Fibroblast of skin of left biceps (primary cell): ENCODE measurements around the gene PPP1R13L.

Experiments
- DNase-seq, 2 experiments: peaks; one replicate each; pipeline ENCODE4 v3.0.0-alpha.2; 2013; ENCODE audit warnings: low read depth in 2 of 2

Gene PPP1R13L

DNA sequence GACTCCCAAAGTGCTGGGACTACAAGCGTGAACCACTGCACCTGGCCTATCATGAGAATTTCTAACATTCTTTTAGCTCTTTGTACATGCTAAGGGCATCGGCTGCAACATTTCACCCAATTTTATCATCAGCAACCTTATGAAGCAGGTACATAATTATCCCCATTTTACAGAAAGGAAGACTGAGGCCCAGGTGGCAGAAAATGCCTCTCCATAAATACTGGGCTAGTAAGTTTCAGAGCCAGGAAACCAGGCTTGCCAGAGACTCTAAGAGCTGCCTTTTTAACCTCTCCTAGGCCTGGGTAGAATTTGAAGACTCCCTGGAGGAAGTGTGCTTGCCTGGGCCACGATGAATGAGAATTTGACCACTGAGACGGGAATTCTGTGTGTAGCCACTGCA is 36.7 kb downstream of the PPP1R13L start:
- DNase-seq = no peak

- DNase-seq = no peak
These were observed 40.2 kb downstream of the PPP1R13L start for GRCh38 chr19:45364696-45365095.

GRCh38 chr19:45363861-45364459 is 40.9 kb downstream of the PPP1R13L start:
- DNase-seq = no peak

DNA sequence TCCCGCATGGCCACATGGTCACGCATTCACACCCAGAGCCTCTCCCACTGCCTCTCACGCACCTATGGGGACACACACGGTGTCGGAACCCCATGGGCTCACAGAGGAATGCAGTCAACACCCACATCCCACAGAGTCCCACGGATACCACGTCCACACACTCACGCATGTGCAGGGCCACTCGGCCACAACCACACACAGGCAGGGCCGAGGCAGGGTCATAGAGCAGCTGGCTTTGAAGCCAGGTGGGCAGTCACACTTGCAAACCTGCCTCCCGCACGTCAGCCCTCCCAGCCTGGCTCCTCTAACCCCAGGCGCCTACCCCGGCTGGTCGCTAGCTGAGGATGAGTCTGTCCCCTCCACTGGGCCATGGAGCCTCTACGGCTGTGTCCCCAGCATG is 42.6 kb downstream of the PPP1R13L start:
- no peak for DNase-seq

- DNase-seq = no peak
These were observed 43.3 kb downstream of the PPP1R13L start for GRCh38 chr19:45361608-45362007.

GRCh38 chr19:45358213-45358792 is 46.6 kb downstream of the PPP1R13L start:
- no peak for DNase-seq

GRCh38 chr19:45357445-45357783 is 47.5 kb downstream of the PPP1R13L start:
- DNase-seq = no peak

- DNase-seq = no peak
These were observed 48.0 kb downstream of the PPP1R13L start for GRCh38 chr19:45356760-45357444.

DNA sequence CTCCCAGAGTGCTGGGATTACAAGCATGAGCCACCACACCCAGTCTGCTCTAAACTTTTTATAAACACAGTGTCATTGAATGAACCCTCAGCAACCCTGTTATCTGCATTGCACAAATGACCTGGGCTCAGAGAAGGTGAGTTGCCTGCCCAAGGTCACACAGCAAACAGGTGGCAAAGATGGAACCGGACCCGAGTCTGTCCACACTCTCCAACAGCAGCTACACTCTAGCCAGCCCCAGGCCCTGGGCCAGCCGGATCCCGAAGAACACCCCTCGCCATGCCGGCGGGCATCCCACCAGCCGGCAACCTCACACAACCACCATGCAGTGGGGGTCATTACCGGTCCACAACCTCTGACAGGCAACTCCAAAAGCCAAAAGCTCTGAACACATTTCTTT is 49.0 kb downstream of the PPP1R13L start:
- no peak for DNase-seq

DNA sequence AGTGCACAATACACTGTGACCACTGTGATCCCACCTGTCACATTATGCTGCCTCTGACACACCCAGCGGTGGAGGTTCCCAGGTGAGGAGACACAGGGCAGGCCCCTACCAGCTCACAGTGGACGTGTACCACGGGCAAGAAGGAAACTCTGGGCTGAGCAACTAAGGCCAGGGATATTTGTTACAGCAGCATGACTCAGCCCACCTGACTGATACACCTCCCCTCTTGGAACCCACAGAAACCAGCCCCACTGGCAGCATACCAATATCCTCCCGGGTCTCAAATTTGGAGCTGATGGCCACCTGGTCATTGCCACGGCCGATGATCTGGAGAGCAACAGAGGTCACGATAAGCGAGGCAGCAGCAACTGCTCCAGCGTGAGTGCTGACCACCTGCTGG is 49.5 kb downstream of the PPP1R13L start:
- no peak for DNase-seq

DNA sequence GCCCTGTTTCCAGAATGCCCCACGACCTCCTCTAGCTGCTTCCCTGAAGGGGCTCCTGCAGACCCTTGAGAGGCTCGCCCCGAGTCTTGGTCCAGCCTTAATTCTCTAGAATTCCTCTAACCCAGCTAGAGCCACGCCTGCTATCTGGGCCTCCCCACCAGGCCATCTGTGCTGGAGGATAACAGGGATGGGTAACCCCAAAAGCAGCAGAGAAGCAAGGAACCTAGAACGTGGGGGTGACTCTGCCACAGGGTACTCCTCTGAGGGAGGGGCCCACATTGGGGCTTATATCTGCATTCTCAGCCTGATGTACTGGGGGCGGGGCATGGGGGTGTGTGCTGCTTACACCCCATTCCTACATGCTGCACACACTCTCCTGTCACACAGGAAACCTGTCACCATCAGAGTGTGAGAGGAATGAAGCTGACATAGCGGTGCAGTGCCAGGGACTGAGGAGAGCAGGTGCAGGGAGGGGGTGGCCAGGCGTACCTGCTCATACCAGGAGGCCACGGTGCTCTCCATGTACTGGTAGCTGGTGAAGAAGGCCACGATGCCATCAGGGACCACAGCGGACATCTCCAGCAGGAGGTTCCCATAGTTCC is 50.5 kb downstream of the PPP1R13L start:
- no peak for DNase-seq

DNA sequence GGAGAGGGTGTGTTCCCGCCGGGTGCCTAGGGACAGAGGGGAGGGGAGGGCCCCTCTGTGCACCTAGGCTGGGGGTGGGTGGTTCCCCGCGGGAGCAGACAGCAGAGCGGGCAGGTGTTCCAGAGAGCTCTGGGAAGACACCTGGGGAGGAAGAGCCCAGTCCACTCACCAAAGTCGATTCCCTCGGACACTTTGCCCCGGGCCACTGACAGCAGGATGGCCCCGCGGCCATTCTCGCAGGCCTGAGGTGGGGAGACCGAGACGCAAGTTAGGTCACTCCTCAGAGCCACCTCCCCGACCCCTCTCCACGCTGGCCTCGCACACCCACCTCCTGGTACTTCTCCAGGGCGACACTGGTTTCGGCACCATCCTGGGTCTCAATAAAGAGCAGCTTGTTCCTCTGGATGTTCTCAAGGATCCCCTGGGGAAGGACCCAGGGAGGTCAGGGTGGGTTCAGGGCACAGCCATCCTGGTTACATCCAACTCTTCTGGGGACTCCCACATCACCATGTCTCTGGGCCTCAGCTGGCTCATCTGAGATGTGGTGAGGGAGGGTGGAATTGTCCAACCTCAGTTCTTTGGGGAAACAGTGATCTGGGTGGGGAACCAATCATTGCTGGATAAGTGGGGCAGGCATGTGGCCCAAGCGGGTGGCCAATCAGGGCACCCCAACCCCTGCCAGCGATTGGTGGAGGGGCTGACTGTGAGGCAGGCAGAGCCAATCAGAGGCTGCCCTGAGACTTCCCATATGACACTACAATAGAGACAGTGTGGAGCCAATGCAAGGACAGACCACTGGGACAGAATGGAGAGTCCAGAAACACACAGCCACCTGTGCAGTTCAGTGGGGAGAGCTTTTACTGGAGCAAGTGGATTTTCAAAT is 51.7 kb downstream of the PPP1R13L start:
- no peak for DNase-seq

- no peak for DNase-seq
These were observed 52.4 kb downstream of the PPP1R13L start for GRCh38 chr19:45352471-45352870.

GRCh38 chr19:45352062-45352461 is 52.8 kb downstream of the PPP1R13L start:
- no peak for DNase-seq

- DNase-seq = no peak
These were observed 53.4 kb downstream of the PPP1R13L start for GRCh38 chr19:45351401-45351952.

DNA sequence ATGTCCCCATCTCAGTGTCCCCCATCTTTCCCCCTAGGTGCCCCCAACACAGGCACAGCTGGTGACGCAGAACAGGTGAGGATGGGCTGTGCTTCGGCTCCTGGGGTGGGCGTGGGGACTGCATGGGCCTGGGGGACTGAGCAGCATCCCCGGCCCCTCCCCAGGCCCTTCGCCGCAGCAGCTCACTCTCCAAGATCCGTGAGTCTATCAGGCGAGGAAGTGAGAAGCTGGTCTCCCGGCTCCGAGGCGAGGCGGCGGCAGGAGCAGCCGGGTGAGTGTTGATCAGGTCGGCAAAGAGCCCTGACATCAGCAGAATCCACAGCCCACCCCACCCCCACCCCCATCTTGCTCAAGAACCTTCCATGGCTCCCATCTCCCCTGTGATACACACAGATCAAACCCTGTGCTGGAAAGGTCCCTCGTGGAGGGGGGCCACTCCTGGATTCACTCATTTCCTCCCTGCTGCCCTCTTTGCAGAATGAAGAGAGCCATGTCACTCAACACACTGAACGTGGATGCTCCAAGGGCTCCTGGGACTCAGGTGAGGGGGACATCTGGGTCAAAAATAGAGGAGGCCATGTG is 54.3 kb downstream of the PPP1R13L start:
- DNase-seq = no peak

GRCh38 chr19:45349430-45349941 is 55.4 kb downstream of the PPP1R13L start:
- DNase-seq = no peak

- DNase-seq = no peak
These were observed 55.8 kb downstream of the PPP1R13L start for GRCh38 chr19:45349126-45349415.

DNA sequence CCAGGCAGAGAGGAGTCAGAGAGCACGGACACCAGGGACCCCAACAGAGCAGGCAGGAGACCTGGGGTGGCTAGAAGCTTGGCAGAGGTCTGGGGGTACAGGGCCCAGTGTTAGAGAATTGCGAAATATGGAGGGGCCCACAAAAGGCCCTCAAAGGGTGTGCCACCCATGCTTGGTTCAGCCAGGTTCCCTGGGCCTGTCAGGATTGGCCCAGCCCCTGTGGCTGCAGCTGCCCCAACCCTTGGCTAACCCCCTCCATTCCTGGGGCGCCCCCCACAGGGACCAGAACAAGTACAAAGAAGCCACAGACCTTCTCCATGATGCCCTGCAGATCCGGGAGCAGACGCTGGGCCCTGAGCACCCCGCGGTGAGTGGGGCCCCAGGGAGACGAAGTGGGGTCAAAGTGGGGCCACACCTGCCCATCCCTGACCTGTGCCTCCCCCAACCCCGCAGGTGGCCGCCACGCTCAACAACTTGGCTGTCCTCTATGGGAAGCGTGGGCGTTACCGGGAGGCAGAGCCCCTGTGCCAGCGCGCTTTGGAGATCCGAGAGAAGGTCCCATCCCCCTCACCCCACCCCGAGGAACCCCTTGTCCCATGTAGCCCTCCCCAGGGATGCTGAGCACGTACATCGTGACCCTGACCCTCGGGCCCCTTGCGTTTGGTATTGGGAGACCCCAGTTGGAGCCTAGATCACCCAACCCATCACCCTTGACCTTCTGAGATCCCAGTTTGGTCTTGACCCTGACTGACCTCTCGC is 56.3 kb downstream of the PPP1R13L start:
- no peak for DNase-seq

GRCh38 chr19:45347570-45348366 is 57.1 kb downstream of the PPP1R13L start:
- DNase-seq = no peak
